ENCODE results near the gene CEP95. TPM values are rescaled to one million over a fixed set of nuclear protein-coding genes. Genes with fewer than 3 reads are reported as not detected.
A peak's percentile ranks its signal among the peaks of the same experiment; 100 is the strongest.
"Not testable (repeated sequence)": the region's sequence is repeated elsewhere in the genome, so short reads cannot be mapped to it uniquely, and the experiment has no call there.

Gene CEP95
- total RNA-seq (2021; fragmentation: NEBNext Ultra II Directional; extraction: Animal tissue kit (Norgen Biotek cat#: 25700)) = 10 to 100 TPM in 5 of 6 experiments, 1 to 10 TPM in 1; 9.0 to 13.0 (median 11.5) TPM
- long read RNA-seq, partial matches to known transcripts = 3 of 30 reads
- long read RNA-seq, other reads (novel, unspliced or antisense) = 23 of 30 reads

GRCh38 chr17:64506576-64507412 lies at the start of gene CEP95:
TSS of gene CEP95 (plus strand) at chr17:64506977. CDS start at chr17:64507098, 121 bp downstream.
- Mint-ChIP-seq H3K4me1 (ENCODE audit: low read depth) (peaks cover 44% of the 10 kb centered on the region), H3K27ac (peak within 1 kb of the TSS; percentile 100)
- peak; percentile 98 for DNase-seq

GRCh38 chr17:64457156-64457555 lies 49.6 kb upstream of the CEP95 start:
- H3K9me3 Mint-ChIP-seq = no peaks in the 10 kb centered on the region
- H3K27ac Mint-ChIP-seq = no peak overlapping the region
- peaks cover 21% of the 10 kb centered on the region for H3K4me1 Mint-ChIP-seq (ENCODE audit: low read depth)
- H3K36me3 Mint-ChIP-seq (ENCODE audit: low read depth) = no peaks in the 10 kb centered on the region
- TF ChIP-seq CTCF (IDR thresholded peaks at IDR 0.05) = no peak
- H3K27me3 Mint-ChIP-seq (ENCODE audit: insufficient read depth) = no peaks in the 10 kb centered on the region; the same call in 1 of the 2 replicates
- H3K4me3 Mint-ChIP-seq = no peak overlapping the region
- no peak for DNase-seq

More at GRCh38 chr17:64506576-64507412, at the start of gene CEP95:
- H3K9me3 Mint-ChIP-seq = peaks cover 9% of the 10 kb centered on the region; the same call in 1 of the 2 replicates
- TF ChIP-seq CTCF (IDR thresholded peaks at IDR 0.05) = no peak
- peaks cover 64% of the 10 kb centered on the region for H3K36me3 Mint-ChIP-seq (ENCODE audit: low read depth)
- H3K4me3 Mint-ChIP-seq = peak within 1 kb of the TSS; percentile 98
- peaks cover 26% of the 10 kb centered on the region for H3K27me3 Mint-ChIP-seq (ENCODE audit: insufficient read depth)

- no peaks in the 10 kb centered on the region for H3K9me3 Mint-ChIP-seq
- no peaks in the 10 kb centered on the region for H3K36me3 Mint-ChIP-seq (ENCODE audit: low read depth)
- H3K27me3 Mint-ChIP-seq (ENCODE audit: insufficient read depth) = peaks cover 1% of the 10 kb centered on the region; the same call in 1 of the 2 replicates
- no peak for TF ChIP-seq CTCF (IDR thresholded peaks at IDR 0.05)
- no peak overlapping the region for H3K4me3 Mint-ChIP-seq
- H3K4me1 Mint-ChIP-seq (ENCODE audit: low read depth) = peaks cover 21% of the 10 kb centered on the region
- DNase-seq = no peak
- no peak overlapping the region for H3K27ac Mint-ChIP-seq
These were observed 48.0 kb upstream of the CEP95 start for GRCh38 chr17:64458756-64459155.

- peak overlapping the region; percentile 60; the same call in 1 of the 2 replicates for H3K27ac Mint-ChIP-seq
- TF ChIP-seq CTCF (IDR thresholded peaks at IDR 0.05) = no peak
These were observed 47.5 kb upstream of the CEP95 start for GRCh38 chr17:64459284-64459747.

GRCh38 chr17:64459818-64460217 lies 47.0 kb upstream of the CEP95 start:
- H3K4me1 Mint-ChIP-seq (ENCODE audit: low read depth) = peaks cover 20% of the 10 kb centered on the region
- not testable (repeated sequence) for H3K4me3 Mint-ChIP-seq; H3K9me3 Mint-ChIP-seq; H3K36me3 Mint-ChIP-seq (ENCODE audit: low read depth); H3K27ac Mint-ChIP-seq; DNase-seq; H3K27me3 Mint-ChIP-seq (ENCODE audit: insufficient read depth)

More at GRCh38 chr17:64459284-64459747, 47.5 kb upstream of the CEP95 start:
- Mint-ChIP-seq H3K27me3 (ENCODE audit: insufficient read depth) (peaks cover 1% of the 10 kb centered on the region; the same call in 1 of the 2 replicates), H3K4me3 (no peak overlapping the region), H3K36me3 (ENCODE audit: low read depth) (no peaks in the 10 kb centered on the region), H3K9me3 (no peaks in the 10 kb centered on the region), H3K4me1 (ENCODE audit: low read depth) (peaks cover 21% of the 10 kb centered on the region)
- DNase-seq = peak; percentile 52

GRCh38 chr17:64460955-64461354 lies 45.8 kb upstream of the CEP95 start:
- peaks cover 3% of the 10 kb centered on the region; the same call in 1 of the 2 replicates for H3K27me3 Mint-ChIP-seq (ENCODE audit: insufficient read depth)
- no peaks in the 10 kb centered on the region for H3K36me3 Mint-ChIP-seq (ENCODE audit: low read depth)
- no peak for DNase-seq
- H3K4me1 Mint-ChIP-seq (ENCODE audit: low read depth) = peaks cover 20% of the 10 kb centered on the region
- H3K9me3 Mint-ChIP-seq = no peaks in the 10 kb centered on the region
- H3K4me3 Mint-ChIP-seq = no peak overlapping the region
- no peak for TF ChIP-seq CTCF (IDR thresholded peaks at IDR 0.05)
- no peak overlapping the region for H3K27ac Mint-ChIP-seq
